ENCODE results near the gene RNF214. TPM values are rescaled to one million over a fixed set of nuclear protein-coding genes. Genes with fewer than 3 reads are reported as not detected.

Gene RNF214
- total and polyA plus RNA-seq, 2 of the 13 experiments (the other 11 are each of a cell fraction or from before 2014, with no cell fraction given), result 10.7 to 12.6 TPM

- no peak for TF ChIP-seq AKNA (CRISPR knock-in tag; IDR thresholded peaks at IDR 0.05; ENCODE audit: borderline replicate concordance)
- TF ChIP-seq TAF15 (IDR thresholded peaks at IDR 0.05; ENCODE audit: low read depth, low read length, poor library complexity, severe bottlenecking), result no peak
- no peak for TF ChIP-seq USF2 (IDR thresholded peaks at IDR 0.05; ENCODE audit: low read depth, low read length)
- no peak for TF ChIP-seq USF2 (CRISPR knock-in tag; IDR thresholded peaks at IDR 0.05; ENCODE audit: borderline replicate concordance)
- TF ChIP-seq ZBTB7A (CRISPR knock-in tag; IDR thresholded peaks at IDR 0.05), result no peak
- TF ChIP-seq ZNF276 (CRISPR knock-in tag; IDR thresholded peaks at IDR 0.05; ENCODE audit: low read depth), result no peak
- TF ChIP-seq ZNF563 (CRISPR knock-in tag; IDR thresholded peaks at IDR 0.05), result no peak
Measured at GRCh38 chr11:117296881-117297280, 64.4 kb downstream of the RNF214 start (continued).

Data from HepG2 (cell line).